Hepatocyte (in vitro differentiated cells): Measurements from ENCODE around the gene CEP192. TPM values are rescaled to one million over a fixed set of nuclear protein-coding genes. Genes with fewer than 3 reads are reported as not detected.
A peak's percentile ranks its signal among the peaks of the same experiment; 100 is the strongest.

Experiments used
- DNase-seq: peaks from one replicate; pipeline ENCODE4 v3.0.0-alpha.2; 2016; ENCODE audit warnings: low spot score
- H2AFZ ChIP-seq: fragments of 200-600 bp; sonication (generic); 2 replicates; pipeline ENCODE4 v1.6.0; 2016; ENCODE audit warnings: antibody characterized with exemption, mild to moderate bottlenecking
- H3K27ac ChIP-seq: fragments of 200-600 bp; sonication (generic); 2 replicates; pipeline ENCODE4 v1.5.1; 2016; ENCODE audit warnings: mild to moderate bottlenecking
- H3K27me3 ChIP-seq: fragments of 200-600 bp; sonication (generic); 2 replicates; pipeline ENCODE4 v1.6.1; 2016
- H3K36me3 ChIP-seq: fragments of 200-600 bp; sonication (generic); replicated peaks from 2 replicates; pipeline ENCODE4 v1.5.1; 2016; ENCODE audit warnings: low read depth; ENCODE audit not compliant: insufficient read depth
- H3K4me1 ChIP-seq: fragments of 200-600 bp; sonication (generic); 2 replicates; pipeline ENCODE4 v1.5.1; 2016; ENCODE audit warnings: mild to moderate bottlenecking, moderate library complexity; ENCODE audit not compliant: insufficient read depth
- H3K4me2 ChIP-seq: fragments of 200-600 bp; sonication (generic); 2 replicates; pipeline ENCODE4 v1.6.0; 2016
- H3K4me3 ChIP-seq: fragments of 200-600 bp; sonication (generic); 2 replicates; pipeline ENCODE4 v1.5.1; 2016; ENCODE audit warnings: mild to moderate bottlenecking
- H3K79me2 ChIP-seq: fragments of 200-600 bp; sonication (generic); 2 replicates; pipeline ENCODE4 v1.6.0; 2017; ENCODE audit warnings: mild to moderate bottlenecking
- H3K9me2 ChIP-seq: fragments of 200-600 bp; sonication (generic); replicated peaks from 2 replicates; pipeline ENCODE4 v1.6.0; 2017; ENCODE audit warnings: mild to moderate bottlenecking; ENCODE audit not compliant: insufficient read depth
- H3K9me3 ChIP-seq: fragments of 200-600 bp; sonication (generic); 2 replicates; pipeline ENCODE4 v1.5.1; 2016; ENCODE audit warnings: low read depth, mild to moderate bottlenecking
- H4K20me1 ChIP-seq: fragments of 200-600 bp; sonication (generic); 2 replicates; pipeline ENCODE4 v1.6.0; 2016; ENCODE audit warnings: mild to moderate bottlenecking; ENCODE audit not compliant: insufficient read depth, poor library complexity, severe bottlenecking
- EZH2 ChIP-seq: fragments of 200-600 bp; sonication (generic); IDR thresholded peaks from 2 replicates; pipeline ENCODE4 v1.6.1; 2016; ENCODE audit warnings: antibody characterized with exemption, mild to moderate bottlenecking, borderline replicate concordance
- EZH2phosphoT487 ChIP-seq: fragments of 200-600 bp; sonication (generic); IDR thresholded peaks from one replicate; pipeline ENCODE4 v1.6.1; 2018; ENCODE audit warnings: antibody characterized with exemption, mild to moderate bottlenecking, low read depth, moderate library complexity; ENCODE audit not compliant: unreplicated experiment, severe bottlenecking
- WGBS: methylation state at CpG from one replicate; pipeline ENCODE4 v1.1.6; 2016; ENCODE audit warnings: low lambda C conversion rate; ENCODE audit errors: missing lambda C conversion rate; 5-methylcytosine and 5-hydroxymethylcytosine counted together
- polyA plus RNA-seq: library from polyadenylated mRNA; unstranded; fragments of >200 nt; fragmentation: Nextera tagmentation; extraction: Ambion mirVana; gene quantifications from 2 replicates; pipeline ENCODE4 v1.2.1, GENCODE V29; 2016
- total RNA-seq: library from RNA; depleted of rRNA; stranded (reverse); fragments of >200 nt; gene quantifications from 2 replicates; pipeline ENCODE4 v1.2.3, GENCODE V29; 2014
- TF ChIP-seq, protein P1 (sequence below): fragments of 200-600 bp; sonication (generic); IDR thresholded peaks from 2 replicates; pipeline ENCODE4 v1.5.1; 2016; ENCODE audit warnings: antibody characterized with exemption, mild to moderate bottlenecking; ENCODE audit not compliant: poor library complexity

Gene CEP192, protein sequence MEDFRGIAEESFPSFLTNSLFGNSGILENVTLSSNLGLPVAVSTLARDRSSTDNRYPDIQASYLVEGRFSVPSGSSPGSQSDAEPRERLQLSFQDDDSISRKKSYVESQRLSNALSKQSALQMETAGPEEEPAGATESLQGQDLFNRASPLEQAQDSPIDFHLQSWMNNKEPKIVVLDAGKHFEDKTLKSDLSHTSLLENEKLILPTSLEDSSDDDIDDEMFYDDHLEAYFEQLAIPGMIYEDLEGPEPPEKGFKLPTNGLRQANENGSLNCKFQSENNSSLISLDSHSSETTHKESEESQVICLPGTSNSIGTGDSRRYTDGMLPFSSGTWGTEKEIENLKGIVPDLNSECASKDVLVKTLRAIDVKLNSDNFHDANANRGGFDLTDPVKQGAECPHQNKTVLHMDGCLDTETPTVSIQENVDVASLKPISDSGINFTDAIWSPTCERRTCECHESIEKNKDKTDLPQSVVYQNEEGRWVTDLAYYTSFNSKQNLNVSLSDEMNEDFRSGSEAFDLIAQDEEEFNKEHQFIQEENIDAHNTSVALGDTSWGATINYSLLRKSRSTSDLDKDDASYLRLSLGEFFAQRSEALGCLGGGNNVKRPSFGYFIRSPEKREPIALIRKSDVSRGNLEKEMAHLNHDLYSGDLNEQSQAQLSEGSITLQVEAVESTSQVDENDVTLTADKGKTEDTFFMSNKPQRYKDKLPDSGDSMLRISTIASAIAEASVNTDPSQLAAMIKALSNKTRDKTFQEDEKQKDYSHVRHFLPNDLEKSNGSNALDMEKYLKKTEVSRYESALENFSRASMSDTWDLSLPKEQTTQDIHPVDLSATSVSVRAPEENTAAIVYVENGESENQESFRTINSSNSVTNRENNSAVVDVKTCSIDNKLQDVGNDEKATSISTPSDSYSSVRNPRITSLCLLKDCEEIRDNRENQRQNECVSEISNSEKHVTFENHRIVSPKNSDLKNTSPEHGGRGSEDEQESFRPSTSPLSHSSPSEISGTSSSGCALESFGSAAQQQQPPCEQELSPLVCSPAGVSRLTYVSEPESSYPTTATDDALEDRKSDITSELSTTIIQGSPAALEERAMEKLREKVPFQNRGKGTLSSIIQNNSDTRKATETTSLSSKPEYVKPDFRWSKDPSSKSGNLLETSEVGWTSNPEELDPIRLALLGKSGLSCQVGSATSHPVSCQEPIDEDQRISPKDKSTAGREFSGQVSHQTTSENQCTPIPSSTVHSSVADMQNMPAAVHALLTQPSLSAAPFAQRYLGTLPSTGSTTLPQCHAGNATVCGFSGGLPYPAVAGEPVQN (N-terminal part only)
- total RNA-seq (16.5 and 17.4 TPM in 2 replicates), polyA plus RNA-seq (7.9 and 9.8 TPM in 2 replicates)

DNA sequence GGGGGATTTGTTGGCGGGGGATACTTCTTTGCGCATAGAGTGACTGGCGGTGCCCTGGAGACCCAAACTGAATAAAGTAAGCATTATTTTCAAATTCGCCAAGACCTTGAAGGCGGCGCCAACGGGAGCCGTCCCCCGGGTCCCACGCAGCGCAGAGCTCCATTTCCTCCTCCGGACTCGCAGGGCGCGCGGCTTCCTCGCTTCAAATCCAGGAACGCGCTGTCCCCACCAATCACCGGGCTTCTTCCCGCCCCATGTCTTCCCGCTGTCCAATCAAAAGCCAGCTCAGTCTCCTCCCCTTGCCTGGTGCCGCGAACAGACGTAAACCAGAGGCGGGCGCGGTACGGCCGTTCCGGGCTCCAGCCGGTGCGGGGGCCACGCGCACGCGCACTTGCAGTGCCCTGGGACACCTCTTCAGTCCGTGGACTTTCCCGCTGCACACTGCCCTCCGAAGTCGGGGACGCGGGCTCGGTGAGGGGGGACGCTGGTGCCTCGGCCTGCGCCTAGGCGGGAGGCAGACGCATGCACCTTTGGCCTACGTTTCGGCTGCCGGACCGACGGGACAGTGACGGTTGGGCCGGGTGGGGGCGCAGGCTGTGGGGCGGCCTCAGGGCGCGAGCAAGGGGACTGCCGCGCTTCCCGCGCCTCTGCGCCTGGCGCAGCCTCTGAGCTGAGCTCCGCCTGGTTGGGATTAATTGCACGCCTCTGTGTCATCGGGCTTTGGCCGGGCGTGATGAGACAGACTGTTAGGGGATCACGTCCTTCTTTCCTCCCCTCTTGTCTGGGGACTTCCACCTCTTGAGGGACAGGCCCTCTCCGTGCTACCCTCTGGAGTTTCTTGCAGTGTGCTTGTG, at the start of gene CEP192:
TSS of gene CEP192 (plus strand) at position 396 of the 854 bp plus-strand sequence. CDS start 8,063 bp downstream, outside the sequence.
- TF ChIP-seq EZH2phosphoT487 (no peak), EZH2 (no peak)
- TF ChIP-seq, protein P1, sequence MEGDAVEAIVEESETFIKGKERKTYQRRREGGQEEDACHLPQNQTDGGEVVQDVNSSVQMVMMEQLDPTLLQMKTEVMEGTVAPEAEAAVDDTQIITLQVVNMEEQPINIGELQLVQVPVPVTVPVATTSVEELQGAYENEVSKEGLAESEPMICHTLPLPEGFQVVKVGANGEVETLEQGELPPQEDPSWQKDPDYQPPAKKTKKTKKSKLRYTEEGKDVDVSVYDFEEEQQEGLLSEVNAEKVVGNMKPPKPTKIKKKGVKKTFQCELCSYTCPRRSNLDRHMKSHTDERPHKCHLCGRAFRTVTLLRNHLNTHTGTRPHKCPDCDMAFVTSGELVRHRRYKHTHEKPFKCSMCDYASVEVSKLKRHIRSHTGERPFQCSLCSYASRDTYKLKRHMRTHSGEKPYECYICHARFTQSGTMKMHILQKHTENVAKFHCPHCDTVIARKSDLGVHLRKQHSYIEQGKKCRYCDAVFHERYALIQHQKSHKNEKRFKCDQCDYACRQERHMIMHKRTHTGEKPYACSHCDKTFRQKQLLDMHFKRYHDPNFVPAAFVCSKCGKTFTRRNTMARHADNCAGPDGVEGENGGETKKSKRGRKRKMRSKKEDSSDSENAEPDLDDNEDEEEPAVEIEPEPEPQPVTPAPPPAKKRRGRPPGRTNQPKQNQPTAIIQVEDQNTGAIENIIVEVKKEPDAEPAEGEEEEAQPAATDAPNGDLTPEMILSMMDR = no peak
- Histone ChIP-seq H3K27me3 (no peaks in the 10 kb centered on the region), H2AFZ (peak within 1 kb of the TSS; percentile 63), H3K79me2 (peaks cover 40% of the 10 kb centered on the region), H3K9me2 (no peaks in the 10 kb centered on the region), H3K9me3 (no peaks in the 10 kb centered on the region), H3K4me1 (peaks cover 10% of the 10 kb centered on the region), H3K36me3 (no peaks in the 10 kb centered on the region), H3K4me3 (peak within 1 kb of the TSS; percentile 56), H4K20me1 (peaks cover 9% of the 10 kb centered on the region), H3K27ac (peak within 1 kb of the TSS; percentile 76), H3K4me2 (peak within 1 kb of the TSS; percentile 84)
- peak; percentile 99 for DNase-seq
- WGBS = 1% methylated on average over 69 of the region's 73 CpGs

DNA sequence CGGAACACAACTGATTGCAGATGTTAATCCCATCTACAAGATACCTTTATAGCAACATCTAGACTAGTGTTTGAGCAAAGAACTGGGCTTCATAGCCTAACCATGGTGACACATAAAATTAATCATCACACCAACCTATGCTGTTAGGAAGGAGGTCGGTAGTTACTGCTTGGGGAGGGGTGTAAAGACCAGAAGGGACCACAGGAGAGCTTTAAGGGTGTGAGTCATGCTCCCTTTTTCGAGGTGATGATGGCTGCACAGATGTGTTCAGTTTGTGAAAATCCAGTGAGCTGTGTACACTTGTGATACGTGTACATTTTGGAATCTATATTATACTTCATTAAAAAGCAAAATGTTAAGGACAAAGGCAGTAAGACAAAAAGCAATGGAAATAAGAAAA, 47.9 kb upstream of the CEP192 start:
- H3K27ac ChIP-seq = no peak overlapping the region
- peaks cover 5% of the 10 kb centered on the region for H3K4me1 ChIP-seq
- no peaks in the 10 kb centered on the region for H4K20me1 ChIP-seq
- no peak overlapping the region for H3K4me3 ChIP-seq
- H3K9me2 ChIP-seq = no peaks in the 10 kb centered on the region
- H3K79me2 ChIP-seq = peaks cover 7% of the 10 kb centered on the region
- no peak for TF ChIP-seq EZH2
- TF ChIP-seq, protein P1 = no peak
- no peak for TF ChIP-seq EZH2phosphoT487
- no peak overlapping the region for H2AFZ ChIP-seq
- no peaks in the 10 kb centered on the region for H3K36me3 ChIP-seq
- H3K9me3 ChIP-seq = no peaks in the 10 kb centered on the region
- WGBS = 83% methylated on average over 4 of the region's 4 CpGs
- DNase-seq = no peak
- H3K27me3 ChIP-seq = no peaks in the 10 kb centered on the region
- no peak overlapping the region for H3K4me2 ChIP-seq

DNA sequence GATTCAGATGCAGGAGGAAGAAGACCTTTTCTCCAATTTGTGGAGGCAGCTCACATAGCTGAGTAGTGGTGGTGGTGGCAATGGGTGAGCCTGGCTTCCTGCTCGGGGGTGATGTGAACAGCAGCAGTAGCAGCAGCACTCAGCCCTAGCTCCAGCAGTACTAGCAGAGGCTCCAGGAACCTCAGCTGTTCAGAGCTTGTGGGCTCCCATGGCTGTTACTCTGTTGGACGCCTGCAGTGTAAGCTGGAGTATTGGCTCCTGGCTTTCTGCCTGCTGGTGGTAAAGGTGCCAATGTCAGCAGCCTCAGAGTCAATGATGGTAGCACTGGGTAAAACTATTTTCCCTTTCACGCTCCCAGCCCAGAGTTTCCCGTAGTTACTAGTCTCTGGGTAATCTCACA, 46.5 kb upstream of the CEP192 start:
- no peaks in the 10 kb centered on the region for H3K36me3 ChIP-seq
- H3K4me3 ChIP-seq = no peak overlapping the region
- no peak for TF ChIP-seq EZH2
- no peak for TF ChIP-seq EZH2phosphoT487
- TF ChIP-seq, protein P1 = no peak
- no peaks in the 10 kb centered on the region for H3K27me3 ChIP-seq
- H3K9me2 ChIP-seq = no peaks in the 10 kb centered on the region
- no peak for DNase-seq
- peaks cover 5% of the 10 kb centered on the region for H3K4me1 ChIP-seq
- no peak overlapping the region for H2AFZ ChIP-seq
- no peaks in the 10 kb centered on the region for H4K20me1 ChIP-seq
- H3K27ac ChIP-seq = no peak overlapping the region
- peaks cover 16% of the 10 kb centered on the region for H3K79me2 ChIP-seq
- no peak overlapping the region for H3K4me2 ChIP-seq
- 70% methylated on average over 4 of the region's 4 CpGs for WGBS
- H3K9me3 ChIP-seq = no peaks in the 10 kb centered on the region
